HPDE6-E6E7 (cell line): ENCODE results near the gene CAB39.
A peak's percentile ranks its signal among the peaks of the same experiment; 100 is the strongest.
"Not testable (repeated sequence)": the region's sequence is repeated elsewhere in the genome, so short reads cannot be mapped to it uniquely, and the experiment has no call there.

Experiments used
- DNase-seq: peaks from one replicate; pipeline ENCODE4 v3.0.0; 2011; ENCODE audit warnings: missing footprints; ENCODE audit errors: extremely low spot score

Gene CAB39

DNA sequence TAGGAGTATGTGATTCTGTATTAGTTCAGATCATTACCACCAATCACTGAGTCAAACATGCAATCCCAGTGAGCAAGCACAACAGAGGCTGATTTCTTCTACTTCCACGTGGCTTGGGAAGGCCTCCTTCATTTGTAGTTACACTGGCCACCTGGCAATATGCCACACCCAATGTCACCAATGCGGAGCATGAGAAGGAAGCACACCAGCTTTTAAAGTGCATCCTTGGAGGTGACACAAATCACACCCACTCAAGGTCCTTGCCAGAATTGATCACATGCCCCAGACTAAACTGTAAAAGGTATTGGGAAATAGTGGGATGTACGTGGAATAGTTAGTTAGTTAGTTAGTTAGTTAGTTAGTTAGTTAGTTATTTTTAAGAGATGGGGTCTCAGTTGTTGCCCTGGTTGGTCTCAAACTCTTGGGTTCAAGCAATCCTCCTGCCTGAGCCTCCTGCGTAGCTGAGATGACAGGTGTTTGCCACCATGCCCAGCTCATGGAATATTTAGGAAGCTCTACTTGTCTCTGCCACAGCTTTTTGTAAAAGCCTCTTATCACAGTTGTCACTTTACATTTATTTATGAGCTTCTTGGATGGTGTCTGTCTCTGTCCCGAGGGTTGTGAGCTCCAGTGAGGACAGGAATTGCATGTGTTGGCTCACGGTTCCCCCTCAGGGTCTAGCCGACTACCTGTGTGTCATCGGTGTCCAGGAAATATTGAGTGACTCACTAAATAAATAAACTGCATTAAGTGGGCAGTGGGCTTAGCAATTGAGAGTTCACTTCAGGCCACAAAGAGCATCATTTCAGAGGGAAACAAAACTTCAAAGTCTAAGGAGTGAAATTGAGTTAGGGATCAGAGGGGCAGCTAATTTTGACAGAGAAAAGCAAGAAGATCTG, 28.1 kb upstream of the CAB39 start:
- DNase-seq = peak; percentile 87

GRCh38 chr2:230685178-230685577, 27.5 kb upstream of the CAB39 start:
- no peak for DNase-seq

DNA sequence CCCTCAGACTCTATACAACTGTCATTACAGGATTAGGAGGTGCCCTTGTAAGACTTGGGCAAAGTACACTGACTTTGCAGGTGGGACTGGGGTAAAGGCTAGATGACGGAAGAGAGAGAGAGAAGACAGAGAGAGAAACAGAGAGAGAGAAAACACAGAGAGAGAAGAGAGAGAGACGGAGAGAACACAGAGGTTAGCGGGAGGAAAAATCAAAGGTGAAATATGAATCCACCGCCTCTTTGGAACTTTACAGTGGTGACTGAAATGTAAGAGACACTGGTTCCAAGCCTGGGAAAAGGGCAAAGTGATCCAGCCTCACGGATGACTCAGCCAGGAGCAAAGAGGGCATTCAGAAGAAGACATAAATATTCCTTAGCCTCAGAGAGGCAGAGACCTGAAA, 25.1 kb upstream of the CAB39 start:
- DNase-seq = no peak

DNA sequence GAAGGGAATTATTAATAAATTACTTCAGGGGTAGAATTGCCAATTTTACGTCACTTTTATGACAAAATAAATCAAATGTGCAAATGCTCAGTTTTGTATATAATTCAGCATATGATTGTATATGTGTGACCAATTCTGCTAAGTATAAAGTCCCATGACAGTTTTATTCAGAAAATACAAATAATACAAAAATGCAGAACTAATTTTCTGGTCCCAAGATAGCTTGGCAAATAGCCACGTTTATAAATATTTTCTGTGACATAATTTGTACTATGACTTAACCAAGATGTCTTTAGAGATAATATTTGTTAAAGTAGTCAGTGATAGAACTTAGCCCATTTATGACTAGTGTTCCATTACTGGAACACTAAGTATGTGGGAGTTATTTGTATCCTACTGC, 24.2 kb upstream of the CAB39 start:
- DNase-seq = no peak

GRCh38 chr2:230690439-230690838, 22.2 kb upstream of the CAB39 start:
- no peak for DNase-seq

DNA sequence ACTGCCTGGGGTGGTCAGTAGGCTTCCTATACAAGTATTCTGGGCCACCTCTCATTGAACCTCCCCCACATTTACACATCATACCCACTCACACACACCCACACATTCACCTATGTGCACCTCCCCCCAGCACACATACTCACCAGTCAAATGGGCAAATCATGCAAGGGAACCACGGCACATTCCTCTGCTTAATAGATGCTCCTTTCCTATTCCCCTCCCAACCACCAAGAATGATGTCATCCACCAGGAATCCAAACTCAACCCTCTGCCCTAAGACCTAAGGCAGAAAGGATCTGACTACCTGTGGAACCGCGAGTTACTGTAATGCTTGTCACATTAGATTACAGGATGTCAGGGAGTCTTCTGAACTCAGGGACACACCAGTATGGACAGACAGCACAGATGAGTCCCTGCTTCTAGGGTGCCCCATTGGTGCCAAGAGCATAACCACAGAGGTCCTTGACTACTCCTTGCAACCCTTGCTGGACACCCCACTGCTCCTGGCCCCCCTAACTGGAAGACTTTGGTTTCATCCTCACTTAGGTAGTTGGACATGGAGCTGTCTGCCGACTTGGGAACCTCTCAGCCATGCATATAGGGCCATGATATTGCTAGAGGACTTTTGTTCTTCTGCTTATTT, 21.5 kb upstream of the CAB39 start:
- peak; percentile 86 for DNase-seq

DNA sequence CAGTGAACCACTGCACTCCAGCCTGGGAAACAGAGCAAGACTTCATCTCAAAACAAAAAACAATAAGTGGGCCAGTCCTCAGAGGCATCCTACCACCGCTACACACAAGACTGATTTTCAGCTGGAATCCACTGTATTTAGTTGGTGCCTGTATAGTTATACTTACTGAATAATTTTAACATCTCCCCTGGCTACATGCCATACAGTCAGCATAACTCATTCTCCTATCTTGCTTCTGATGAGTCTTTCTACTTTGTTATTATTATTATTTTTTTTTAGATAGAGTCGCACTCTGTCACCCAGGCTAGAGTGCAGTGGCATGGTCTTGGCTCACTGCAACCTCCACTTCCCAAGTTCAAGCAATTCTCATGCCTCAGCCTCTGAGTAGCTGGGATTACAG, 19.9 kb upstream of the CAB39 start:
- no peak for DNase-seq

DNA sequence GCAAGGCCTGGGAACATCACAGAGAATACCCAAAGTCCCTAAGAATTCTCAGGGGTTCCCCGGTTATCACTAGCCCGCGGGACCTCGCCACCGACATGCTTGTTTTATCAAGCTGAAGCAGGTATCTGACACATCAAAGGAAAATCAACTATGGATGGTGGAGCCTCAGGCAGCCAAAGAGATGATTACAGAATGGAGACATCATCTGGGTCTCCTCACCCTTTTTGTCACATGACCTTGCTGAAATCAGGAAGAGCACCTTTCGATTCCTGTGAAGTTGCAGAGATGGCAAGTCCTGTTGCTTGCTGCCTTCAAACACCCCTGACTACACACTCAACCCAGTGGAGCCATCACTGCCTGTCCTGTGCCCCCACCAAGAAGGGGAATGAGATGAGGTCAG, 19.2 kb upstream of the CAB39 start:
- DNase-seq = no peak

DNA sequence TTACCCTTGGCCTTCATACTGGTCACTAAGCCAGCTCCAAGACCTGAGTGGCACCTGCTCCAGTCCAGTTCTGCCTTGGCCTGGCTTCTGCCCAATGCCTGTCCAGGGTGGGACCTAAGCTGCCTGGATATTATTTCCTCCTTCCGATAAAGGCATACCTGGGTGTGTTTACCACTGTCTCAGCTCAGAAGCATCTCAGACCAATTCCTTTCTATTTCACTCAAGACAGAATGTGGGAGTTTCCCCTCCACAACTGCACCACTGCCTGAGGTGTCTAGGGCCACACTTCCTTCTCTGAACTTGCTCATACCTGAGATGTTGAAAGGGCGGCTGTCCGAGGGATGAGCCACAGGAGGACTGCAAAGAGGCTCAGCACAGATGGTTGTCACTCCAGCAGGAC, 18.4 kb upstream of the CAB39 start:
- DNase-seq = peak; percentile 76

- DNase-seq = no peak
These were observed 17.1 kb upstream of the CAB39 start for GRCh38 chr2:230695551-230695950.

GRCh38 chr2:230696670-230697069, 16.0 kb upstream of the CAB39 start:
- no peak for DNase-seq

DNA sequence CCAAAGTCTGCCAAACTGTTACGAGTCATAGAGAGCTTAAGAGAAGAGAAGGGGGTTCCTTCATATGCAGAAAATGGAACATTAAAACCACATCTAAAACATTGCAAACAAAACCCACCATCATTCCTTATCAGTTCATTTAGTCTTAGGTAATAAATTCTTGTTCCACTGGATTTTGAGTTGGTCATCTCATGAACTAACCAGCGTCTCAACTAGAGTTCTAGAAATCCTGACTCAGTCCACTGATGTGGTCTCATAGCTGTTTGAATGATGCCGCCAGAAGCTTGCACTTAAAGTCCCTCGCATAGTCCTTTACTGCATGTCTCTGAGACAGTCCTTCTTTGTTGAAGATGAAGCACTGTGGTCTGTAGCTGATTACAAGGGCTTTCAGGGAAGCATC, 15.0 kb upstream of the CAB39 start:
- no peak for DNase-seq

GRCh38 chr2:230698753-230699152, 13.9 kb upstream of the CAB39 start:
- not testable (repeated sequence) for DNase-seq

DNA sequence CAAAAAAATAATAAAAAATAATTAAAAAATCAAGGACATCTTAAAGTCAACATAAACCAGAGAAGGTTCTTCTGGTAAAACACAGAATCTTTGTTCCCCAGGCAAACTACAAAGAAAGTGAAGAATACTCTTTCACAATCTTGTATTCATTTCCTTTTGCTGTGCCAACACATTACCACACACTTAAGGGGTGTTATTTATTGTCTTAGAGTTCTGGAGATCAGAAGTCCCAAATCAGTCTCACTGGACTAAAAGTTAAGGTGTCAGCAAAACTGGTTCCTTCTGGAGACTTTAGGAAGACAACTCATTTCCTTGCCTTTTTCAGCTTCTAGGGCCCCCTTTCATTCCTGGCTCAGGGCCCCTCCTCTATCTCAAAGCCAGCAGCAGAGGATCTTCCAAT, 12.2 kb upstream of the CAB39 start:
- no peak for DNase-seq

GRCh38 chr2:230701308-230701707, 11.3 kb upstream of the CAB39 start:
- no peak for DNase-seq

DNA sequence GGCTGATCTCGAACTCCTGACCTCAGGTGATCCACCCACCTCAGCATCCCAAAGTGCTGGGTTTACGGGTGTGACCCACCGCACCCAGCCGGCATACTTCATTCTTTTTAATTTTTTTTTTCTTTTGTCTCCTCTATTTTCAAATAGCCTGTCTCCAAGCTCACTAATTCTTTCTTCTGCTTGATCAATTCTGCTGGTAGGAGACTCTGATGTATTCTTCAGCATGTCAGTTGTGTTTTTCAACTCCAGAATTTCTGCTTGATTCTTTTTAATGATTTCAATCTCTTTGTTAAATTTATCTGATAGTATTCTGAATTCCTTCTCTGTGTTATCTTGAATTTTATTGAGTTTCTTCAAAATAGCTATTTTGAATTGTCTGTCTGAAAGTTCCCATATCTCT, 10.2 kb upstream of the CAB39 start:
- not testable (repeated sequence) for DNase-seq

DNA sequence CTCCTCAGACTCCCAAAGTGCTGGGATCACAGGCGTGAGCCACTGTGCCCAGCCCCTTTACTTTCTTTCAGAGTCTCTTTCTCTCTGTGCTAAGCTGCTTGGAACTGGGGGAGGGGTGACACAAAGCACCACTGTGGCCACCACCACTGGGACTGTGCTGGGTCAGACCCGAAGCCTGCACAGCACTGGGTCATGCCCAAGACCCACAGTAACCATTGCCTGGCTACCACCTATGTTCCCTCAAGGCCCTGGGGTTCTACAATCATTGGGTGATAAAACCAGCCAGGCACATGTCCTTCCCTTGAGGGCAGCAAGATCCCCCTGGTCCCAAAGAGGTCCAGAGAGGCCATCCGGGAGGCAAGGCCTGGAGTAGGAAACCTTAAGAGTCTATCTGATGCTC, 9.1 kb upstream of the CAB39 start:
- no peak for DNase-seq

DNA sequence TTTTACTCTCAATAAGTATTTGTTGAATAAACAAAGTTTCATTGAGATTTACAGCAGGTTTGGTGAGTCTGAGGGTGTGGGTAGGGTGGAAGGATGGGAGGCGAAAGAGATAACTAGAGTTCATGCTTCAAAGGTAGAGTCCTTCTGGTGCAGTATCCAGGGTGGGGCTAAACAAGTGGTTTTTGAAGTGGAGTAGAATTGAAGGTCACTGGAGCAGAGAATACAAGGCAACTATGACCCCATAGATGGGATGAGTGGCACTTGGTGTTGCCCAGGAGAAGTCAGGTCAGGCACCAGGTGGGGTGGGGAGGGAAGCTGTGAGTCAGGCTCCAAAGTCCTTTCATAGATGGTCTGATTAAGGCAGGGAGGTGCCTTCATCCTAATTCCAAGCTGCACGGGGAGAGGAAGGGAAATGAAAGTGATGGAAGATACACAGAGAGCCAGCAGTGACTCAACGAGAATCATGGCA, 6.6 kb upstream of the CAB39 start:
- peak; percentile 54 for DNase-seq

- DNase-seq = no peak
These were observed 5.7 kb upstream of the CAB39 start for GRCh38 chr2:230706966-230707365.

DNA sequence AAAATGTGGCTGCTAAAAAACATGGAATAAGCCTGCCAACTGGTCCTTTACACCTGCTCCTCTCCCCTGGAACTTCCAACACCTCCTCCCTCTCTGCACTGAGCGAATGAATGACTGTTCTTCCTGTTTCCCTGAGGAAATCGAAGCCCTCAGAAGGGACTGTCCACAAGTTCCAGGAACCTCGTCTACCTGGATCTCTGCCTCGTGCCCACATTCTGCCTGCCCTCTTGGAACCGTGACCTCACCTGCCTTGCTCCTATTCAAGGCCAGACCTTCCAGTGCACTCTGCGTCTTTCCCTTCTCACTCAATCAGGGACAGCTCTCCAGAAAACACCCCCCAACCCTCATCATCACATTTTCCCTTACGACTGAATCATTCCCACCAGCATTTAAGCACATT, 4.4 kb upstream of the CAB39 start:
- no peak for DNase-seq

DNA sequence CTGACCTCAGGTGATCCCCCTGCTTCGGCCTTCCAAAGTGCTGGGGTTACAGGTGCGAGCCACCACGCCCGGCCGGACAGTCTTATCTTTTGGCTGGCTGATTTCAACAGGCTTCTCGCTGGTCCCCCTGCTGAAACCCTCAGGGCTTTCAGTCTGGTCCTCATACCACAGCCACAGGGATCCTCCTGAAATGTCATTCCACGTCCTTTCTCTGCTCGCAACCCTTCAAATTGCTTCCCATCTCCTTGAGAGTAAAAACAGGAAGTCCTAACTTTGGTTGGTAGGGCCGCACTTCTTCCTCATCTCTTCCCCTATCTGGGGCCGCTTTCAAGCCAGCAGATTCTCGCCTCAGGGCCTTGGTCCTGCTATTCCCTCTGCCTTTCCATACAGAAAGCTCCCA, 1.4 kb upstream of the CAB39 start:
- DNase-seq = no peak

DNA sequence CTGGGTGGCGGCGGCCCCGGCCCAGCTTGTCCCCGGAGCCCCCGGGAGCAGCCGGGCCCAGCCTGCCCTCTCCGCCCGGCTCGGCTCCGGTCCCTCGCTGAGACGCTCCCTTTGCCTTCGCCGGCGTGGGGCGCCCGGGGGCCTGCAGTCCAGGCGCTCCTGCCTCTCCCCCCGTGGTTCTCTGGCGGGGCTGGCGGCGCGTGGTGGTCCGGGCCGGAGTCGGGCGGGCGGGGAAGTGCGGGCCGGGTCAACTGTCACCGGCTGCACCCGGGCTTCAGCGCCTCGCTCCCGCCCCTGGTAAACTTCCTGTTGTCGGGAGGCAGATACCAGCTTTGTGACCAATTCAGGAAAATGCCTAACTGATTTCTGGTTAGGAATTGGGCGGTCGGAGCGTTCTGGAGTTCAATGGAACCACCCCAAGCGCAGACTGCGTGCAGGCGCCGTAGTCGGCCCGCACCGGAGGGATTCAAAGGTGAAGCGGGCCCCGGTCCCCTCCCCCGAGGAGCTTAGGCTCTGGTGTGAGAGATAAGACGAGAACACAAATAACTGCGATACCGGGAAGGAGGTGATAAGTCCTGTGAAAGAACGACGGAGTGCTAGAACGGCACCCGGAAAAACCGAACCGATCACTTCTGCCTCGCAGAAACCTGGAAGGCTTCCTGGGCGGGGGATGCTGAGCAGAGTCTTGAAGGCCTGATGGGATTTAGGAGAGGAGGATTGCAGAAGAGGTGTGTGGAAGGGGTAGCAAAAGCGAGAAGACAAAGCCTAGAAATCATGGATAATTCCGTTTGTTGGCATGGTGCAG, 891 bp downstream of the CAB39 start:
- no peak for DNase-seq

DNA sequence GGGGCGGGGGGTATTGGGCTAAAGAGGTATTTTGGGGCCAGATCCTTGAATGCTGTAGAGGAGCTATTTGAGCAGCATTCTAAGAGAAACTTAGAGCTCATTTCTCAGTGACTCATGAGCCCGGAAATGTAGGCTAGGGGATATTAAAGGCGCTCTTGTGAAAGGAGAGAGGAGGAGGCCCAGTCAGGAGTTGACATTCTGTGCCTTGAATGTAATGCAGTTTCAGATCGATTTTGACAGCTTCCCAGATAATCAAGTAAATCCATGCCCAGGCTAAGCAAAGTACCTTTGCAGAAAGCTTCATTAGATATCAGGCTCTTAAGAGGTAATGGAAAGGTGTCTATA, 1.5 kb downstream of the CAB39 start:
- no peak for DNase-seq
